BE2C (cell line): Measurements from ENCODE around the gene REV3L.

Source experiments
- DNase-seq: peaks from one replicate; pipeline ENCODE4 v3.0.0-alpha.2; 2020
- H3K27me3 ChIP-seq: fragments of 250-450 bp; sonication (Bioruptor Pico); 2 replicates; pipeline ENCODE4 v1.5.1; 2020; ENCODE audit warnings: mild to moderate bottlenecking
- H3K36me3 ChIP-seq: fragments of 250-450 bp; sonication (Bioruptor Pico); 2 replicates; pipeline ENCODE4 v1.5.1; 2020; ENCODE audit warnings: mild to moderate bottlenecking
- H3K4me1 ChIP-seq: fragments of 250-450 bp; sonication (Bioruptor Pico); 2 replicates; pipeline ENCODE4 v1.5.1; 2020
- H3K4me3 ChIP-seq: 2 replicates; pipeline ENCODE4 v1.5.1; 2011; ENCODE audit warnings: low read depth, low read length
- H3K9me3 ChIP-seq: fragments of 250-450 bp; sonication (Bioruptor Pico); 2 replicates; pipeline ENCODE4 v1.5.1; 2020
- TF ChIP-seq, protein P1 (sequence below): IDR thresholded peaks from 2 replicates; pipeline ENCODE4 v1.5.1; 2012; ENCODE audit warnings: mild to moderate bottlenecking, low read depth, low read length

Gene REV3L

DNA sequence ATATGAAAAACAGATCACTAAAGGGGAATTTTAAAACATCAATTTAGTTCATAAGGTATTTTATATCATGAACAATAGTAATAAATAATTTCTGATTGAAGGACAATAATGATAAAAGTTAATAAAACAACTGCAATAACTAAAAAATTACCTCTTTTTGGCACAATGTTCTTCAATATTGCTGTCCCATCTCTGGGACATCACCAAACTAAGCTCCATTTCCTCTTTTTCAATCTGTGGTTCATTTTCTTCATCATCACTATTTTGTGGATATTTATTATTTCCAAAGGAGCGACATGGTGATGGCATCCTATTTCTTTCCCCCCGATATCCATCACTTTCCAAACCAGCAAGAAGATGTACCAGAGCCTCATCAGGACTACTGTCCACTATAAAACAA is 103.2 kb downstream of the REV3L start:
- no peaks in the 10 kb centered on the region for H3K27me3 ChIP-seq
- H3K36me3 ChIP-seq, result peaks cover 60% of the 10 kb centered on the region
- H3K9me3 ChIP-seq, result no peaks in the 10 kb centered on the region
- H3K4me3 ChIP-seq, result no peak overlapping the region
- TF ChIP-seq, protein P1, sequence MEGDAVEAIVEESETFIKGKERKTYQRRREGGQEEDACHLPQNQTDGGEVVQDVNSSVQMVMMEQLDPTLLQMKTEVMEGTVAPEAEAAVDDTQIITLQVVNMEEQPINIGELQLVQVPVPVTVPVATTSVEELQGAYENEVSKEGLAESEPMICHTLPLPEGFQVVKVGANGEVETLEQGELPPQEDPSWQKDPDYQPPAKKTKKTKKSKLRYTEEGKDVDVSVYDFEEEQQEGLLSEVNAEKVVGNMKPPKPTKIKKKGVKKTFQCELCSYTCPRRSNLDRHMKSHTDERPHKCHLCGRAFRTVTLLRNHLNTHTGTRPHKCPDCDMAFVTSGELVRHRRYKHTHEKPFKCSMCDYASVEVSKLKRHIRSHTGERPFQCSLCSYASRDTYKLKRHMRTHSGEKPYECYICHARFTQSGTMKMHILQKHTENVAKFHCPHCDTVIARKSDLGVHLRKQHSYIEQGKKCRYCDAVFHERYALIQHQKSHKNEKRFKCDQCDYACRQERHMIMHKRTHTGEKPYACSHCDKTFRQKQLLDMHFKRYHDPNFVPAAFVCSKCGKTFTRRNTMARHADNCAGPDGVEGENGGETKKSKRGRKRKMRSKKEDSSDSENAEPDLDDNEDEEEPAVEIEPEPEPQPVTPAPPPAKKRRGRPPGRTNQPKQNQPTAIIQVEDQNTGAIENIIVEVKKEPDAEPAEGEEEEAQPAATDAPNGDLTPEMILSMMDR, result no peak
- DNase-seq, result no peak
- no peaks in the 10 kb centered on the region for H3K4me1 ChIP-seq

DNA sequence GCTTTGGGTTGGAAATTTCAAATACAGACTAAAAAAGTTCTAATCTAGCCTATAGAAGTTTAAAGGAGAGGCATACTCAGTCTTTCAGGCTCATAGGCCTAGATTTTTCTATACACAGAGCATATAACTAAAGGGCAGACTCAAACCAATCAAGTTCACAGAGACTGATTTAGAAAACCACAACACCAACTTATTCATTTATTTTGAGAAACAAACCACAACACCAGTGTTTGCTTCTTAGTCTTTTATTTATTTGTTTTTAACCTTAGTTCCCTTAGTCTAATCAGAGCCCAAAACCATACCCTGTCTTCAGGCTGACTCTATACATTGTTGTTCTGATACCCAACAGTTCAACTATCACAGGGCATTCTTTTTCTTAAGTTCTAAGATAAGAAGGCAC is 103.7 kb downstream of the REV3L start:
- H3K27me3 ChIP-seq, result no peaks in the 10 kb centered on the region
- TF ChIP-seq, protein P1, result no peak
- no peak for DNase-seq
- H3K36me3 ChIP-seq, result peaks cover 59% of the 10 kb centered on the region
- H3K4me3 ChIP-seq, result no peak overlapping the region
- no peaks in the 10 kb centered on the region for H3K4me1 ChIP-seq
- H3K9me3 ChIP-seq, result no peaks in the 10 kb centered on the region

DNA sequence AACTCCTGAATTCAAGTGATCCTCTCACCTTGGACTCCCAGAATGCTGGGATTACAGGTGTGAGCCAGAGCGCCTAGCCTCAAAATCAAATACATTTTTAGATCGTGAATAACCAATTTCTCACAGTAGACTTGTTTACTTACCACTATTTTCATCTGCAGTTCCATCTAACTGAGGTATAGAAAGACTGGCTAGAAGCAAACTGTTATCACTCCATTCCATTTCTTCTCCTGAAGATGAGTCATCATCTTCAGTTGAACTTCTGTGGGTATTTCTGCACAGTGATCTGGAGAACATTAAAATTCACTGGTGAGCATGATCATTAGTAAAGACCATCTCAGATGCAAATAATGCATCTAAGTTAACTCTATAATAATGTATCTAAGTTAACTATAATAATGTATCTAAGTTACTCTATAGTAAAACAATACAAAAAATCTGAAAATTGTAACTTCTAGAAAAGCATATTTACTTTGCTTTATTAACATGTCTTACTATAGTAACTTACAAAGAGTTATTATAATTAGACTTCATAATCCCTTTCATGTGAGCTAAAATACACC is 105.4 kb downstream of the REV3L start:
- Histone ChIP-seq H3K4me3 (no peak overlapping the region), H3K27me3 (no peaks in the 10 kb centered on the region), H3K36me3 (peaks cover 57% of the 10 kb centered on the region), H3K9me3 (no peaks in the 10 kb centered on the region), H3K4me1 (no peaks in the 10 kb centered on the region)
- TF ChIP-seq, protein P1, result no peak
- no peak for DNase-seq

DNA sequence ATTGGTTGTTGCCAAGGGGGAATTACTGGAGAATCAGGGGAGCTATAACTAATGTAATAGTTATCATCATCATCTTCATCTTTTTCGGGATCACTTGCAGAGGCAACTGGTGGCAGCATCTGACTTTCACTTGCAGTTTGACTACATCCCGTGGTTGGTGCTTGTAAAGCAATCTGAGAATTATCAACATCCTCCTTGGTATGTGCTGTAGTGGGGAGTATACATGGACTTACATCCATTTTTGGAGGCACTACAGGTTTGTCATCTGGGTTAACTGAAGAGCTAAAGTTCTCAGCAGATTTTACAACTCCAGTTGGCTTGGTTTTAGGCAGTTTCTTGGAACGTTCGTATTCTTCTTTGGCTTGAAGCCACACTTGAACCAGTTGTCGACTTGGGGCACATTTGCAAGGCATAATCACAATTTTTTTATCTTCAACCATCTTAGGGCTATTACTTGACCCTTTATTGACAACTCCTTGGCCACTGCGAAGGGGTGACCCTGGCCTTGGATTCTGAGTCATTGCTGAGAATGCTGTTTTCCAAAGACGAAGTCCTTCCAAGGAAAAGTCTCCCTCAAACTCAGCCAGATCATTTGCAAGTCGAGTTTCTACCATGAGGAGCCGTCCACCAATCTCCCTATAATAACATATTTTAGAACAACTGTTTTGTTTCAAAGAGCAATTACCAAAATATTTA is 115.5 kb downstream of the REV3L start:
- Histone ChIP-seq H3K4me1 (no peaks in the 10 kb centered on the region), H3K36me3 (peaks cover 15% of the 10 kb centered on the region), H3K27me3 (no peaks in the 10 kb centered on the region), H3K9me3 (no peaks in the 10 kb centered on the region), H3K4me3 (no peak overlapping the region)
- TF ChIP-seq, protein P1, result no peak
- DNase-seq, result no peak

DNA sequence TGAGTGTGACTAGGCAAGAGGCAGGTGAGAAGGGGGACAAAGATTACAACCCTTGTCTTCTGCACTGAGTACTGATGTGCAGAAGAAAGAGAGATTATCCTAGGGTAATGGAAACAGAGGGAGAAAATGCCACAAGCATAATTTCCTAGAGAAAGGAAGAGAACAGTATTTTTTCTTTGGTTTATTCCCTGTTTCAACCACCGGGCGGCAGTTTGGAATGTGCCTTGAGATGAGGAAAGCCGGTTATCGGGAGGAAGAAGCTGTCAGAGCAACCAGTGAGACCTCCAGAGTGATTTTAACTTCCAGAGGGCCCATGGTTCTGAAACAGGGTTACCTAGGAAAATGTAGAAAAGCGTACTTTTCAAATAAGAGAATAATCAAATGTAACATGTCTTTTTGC is 121.4 kb downstream of the REV3L start:
- Histone ChIP-seq H3K27me3 (no peaks in the 10 kb centered on the region), H3K9me3 (no peaks in the 10 kb centered on the region), H3K4me3 (no peak overlapping the region), H3K4me1 (no peaks in the 10 kb centered on the region), H3K36me3 (peaks cover 7% of the 10 kb centered on the region)
- DNase-seq, result peak; percentile 58
- TF ChIP-seq, protein P1, result peak; percentile 62

DNA sequence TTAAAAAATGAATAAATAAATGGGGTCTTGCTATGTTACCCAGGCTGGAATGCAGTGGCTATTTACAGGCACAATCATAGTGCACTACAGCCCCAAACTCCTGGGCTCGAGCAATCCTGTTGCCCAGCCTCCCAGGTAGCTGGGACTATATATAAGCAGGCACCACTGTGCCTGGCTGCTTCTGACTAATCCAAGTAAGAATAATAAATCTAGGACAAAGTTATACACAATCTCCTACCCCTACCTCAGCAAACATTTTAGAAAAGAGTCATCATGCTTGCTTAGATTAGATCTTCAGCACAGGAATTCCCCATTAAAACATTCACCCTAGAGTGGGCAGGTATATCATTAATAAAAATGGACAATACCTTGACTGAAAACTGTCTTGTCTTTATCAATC is 124.6 kb downstream of the REV3L start:
- TF ChIP-seq, protein P1, result no peak
- Histone ChIP-seq H3K4me3 (no peak overlapping the region), H3K9me3 (no peaks in the 10 kb centered on the region), H3K4me1 (no peaks in the 10 kb centered on the region), H3K27me3 (no peaks in the 10 kb centered on the region), H3K36me3 (peaks cover 26% of the 10 kb centered on the region)
- no peak for DNase-seq
